ENCODE results near the gene KLHL11. TPM values are rescaled to one million over a fixed set of nuclear protein-coding genes. Genes with fewer than 3 reads are reported as not detected.

The KLHL11 gene, protein sequence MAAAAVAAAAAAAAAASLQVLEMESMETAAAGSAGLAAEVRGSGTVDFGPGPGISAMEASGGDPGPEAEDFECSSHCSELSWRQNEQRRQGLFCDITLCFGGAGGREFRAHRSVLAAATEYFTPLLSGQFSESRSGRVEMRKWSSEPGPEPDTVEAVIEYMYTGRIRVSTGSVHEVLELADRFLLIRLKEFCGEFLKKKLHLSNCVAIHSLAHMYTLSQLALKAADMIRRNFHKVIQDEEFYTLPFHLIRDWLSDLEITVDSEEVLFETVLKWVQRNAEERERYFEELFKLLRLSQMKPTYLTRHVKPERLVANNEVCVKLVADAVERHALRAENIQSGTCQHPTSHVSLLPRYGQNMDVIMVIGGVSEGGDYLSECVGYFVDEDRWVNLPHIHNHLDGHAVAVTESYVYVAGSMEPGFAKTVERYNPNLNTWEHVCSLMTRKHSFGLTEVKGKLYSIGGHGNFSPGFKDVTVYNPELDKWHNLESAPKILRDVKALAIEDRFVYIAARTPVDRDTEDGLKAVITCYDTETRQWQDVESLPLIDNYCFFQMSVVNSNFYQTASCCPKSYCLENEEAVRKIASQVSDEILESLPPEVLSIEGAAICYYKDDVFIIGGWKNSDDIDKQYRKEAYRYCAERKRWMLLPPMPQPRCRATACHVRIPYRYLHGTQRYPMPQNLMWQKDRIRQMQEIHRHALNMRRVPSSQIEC
- 10 to 100 TPM; 14.1 to 29.3 TPM for total RNA-seq

DNA sequence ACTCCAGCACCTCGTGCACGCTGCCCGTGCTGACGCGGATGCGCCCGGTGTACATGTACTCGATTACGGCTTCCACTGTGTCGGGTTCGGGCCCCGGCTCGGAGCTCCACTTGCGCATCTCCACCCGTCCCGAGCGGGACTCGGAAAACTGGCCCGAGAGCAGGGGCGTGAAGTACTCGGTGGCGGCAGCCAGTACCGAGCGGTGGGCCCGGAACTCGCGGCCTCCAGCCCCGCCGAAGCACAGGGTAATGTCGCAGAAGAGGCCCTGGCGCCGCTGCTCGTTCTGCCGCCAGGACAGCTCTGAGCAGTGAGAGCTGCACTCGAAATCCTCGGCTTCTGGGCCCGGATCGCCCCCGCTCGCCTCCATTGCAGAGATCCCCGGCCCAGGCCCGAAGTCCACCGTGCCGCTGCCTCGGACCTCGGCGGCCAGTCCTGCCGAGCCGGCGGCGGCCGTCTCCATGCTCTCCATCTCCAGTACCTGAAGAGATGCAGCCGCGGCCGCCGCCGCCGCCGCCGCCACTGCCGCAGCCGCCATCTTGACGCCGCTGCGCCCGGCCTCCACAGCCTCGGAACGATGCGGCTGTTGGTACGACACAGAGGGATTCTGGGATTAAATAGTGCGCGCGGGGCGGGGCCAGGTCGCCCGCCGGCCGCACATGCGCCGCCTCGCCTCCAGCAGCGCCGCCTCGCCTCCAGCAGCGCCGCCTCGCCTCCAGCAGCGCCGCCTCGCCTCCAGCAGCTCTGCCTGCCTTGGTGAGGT is at the start of gene KLHL11:
Gene KLHL11 (minus strand): TSS at position 588 of the 760 bp plus-strand sequence. CDS start 53 bp downstream, at position 535.
- H3K9me3 Mint-ChIP-seq: no peaks in the 10 kb centered on the region
- DNase-seq (ENCODE audit: low spot score in 2 of 2): peak; percentile 87 to 88
- peaks cover 0 to 8% of the 10 kb centered on the region in 2 donors for H3K36me3 Mint-ChIP-seq
- no peak within 1 kb of the TSS for H3K27ac Mint-ChIP-seq
- ATAC-seq: peak; percentile 89 to 91

DNA sequence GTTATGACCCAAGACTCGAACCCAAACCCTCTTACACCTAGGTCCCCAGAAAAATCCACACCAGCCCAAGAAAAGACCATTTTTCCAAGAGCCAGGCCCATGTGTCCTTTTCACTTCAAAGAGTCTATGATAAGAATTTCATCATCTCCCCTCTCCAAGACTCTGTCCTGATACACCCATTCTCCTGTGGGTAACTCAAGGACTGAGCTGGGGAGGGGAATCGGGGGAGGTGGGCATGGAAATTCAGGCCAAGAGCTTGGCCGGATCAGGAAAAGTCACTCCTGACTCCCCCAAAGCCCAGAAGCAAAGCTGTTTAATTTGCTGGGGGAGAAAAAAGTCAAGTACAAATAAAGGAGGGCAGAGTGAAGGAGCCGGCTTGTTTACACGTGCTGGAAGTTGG is 49.8 kb upstream of the KLHL11 start:
- ATAC-seq (no peak), DNase-seq (ENCODE audit: low spot score in 2 of 2) (no peak)
- H3K9me3 Mint-ChIP-seq: no peaks in the 10 kb centered on the region
- H3K36me3 Mint-ChIP-seq: peaks cover 13 to 17% of the 10 kb centered on the region in 2 donors
- H3K27ac Mint-ChIP-seq: peak overlapping the region in 1 of 2 donors; percentile 48

DNA sequence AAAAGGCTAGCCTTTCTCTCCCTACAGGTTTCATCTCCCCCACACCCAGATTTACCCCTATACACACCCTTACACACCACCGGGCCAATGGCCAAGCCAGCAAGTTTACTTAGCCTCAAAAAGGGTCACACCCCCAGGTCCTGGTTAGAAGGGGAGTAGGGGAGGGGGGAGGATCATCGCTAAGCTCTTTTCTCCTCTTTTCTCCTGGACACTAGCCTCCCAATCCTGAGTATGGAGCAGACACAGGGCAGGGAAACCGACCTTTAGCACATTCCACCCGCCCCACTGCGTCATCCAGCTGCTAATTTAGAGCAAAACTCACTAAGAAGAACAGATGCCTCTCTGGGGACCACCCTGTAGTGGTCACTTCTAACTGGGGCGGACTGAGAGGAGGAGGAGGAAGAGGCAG is 49.1 kb upstream of the KLHL11 start:
- peaks cover 14 to 23% of the 10 kb centered on the region in 2 donors for H3K36me3 Mint-ChIP-seq
- peak overlapping the region in 1 of 2 donors; percentile 77 for H3K27ac Mint-ChIP-seq
- no peak for ATAC-seq
- no peaks in the 10 kb centered on the region for H3K9me3 Mint-ChIP-seq
- DNase-seq (ENCODE audit: low spot score in 2 of 2): no peak

DNA sequence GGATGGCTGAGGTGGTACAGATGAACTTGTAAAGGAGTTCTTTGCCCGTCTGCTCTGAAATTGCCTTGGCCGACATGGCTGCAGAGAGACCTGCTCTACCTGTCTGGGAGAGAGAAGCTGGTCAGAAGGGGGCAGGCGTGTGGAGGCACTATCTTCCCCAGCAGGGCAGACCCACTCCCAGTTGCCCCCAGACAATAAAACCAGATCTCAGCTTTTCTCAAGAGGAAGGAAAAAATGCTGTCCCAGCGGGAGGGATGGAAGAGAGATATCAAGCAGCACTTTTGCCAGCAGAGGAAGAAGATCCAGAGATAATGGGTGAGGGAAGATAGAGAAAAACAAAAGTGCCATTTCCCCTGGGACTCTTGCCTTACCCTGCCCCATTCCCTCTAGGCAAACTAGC is 48.6 kb upstream of the KLHL11 start:
- no peaks in the 10 kb centered on the region for H3K9me3 Mint-ChIP-seq
- no peak for ATAC-seq
- H3K36me3 Mint-ChIP-seq: peaks cover 14 to 24% of the 10 kb centered on the region in 2 donors
- peak overlapping the region in 1 of 2 donors; percentile 77 for H3K27ac Mint-ChIP-seq
- no peak for DNase-seq (ENCODE audit: low spot score in 2 of 2)

DNA sequence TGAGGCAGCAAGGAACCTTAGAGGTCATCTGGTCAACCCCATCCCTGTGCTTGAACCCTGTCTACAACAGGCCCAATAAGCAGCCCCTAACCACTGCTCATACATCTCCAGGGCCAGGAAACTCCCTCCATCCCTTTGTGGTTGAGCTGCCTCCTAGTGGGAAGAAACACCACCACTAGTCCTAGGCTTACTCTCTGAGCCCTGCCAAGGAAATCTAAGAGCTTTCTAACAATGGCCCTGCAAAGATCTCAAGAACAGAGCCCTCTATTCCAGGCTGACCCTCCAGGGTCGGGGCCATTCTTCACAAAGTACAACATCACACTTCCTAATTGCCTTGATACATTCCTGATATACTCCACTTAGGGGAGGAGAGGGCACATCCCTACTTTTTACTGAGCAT is 47.7 kb upstream of the KLHL11 start:
- no peak for DNase-seq (ENCODE audit: low spot score in 2 of 2)
- no peak for ATAC-seq
- H3K27ac Mint-ChIP-seq: peak overlapping the region; percentile 12 to 77
- no peaks in the 10 kb centered on the region for H3K9me3 Mint-ChIP-seq
- H3K36me3 Mint-ChIP-seq: peaks cover 14 to 24% of the 10 kb centered on the region in 2 donors

DNA sequence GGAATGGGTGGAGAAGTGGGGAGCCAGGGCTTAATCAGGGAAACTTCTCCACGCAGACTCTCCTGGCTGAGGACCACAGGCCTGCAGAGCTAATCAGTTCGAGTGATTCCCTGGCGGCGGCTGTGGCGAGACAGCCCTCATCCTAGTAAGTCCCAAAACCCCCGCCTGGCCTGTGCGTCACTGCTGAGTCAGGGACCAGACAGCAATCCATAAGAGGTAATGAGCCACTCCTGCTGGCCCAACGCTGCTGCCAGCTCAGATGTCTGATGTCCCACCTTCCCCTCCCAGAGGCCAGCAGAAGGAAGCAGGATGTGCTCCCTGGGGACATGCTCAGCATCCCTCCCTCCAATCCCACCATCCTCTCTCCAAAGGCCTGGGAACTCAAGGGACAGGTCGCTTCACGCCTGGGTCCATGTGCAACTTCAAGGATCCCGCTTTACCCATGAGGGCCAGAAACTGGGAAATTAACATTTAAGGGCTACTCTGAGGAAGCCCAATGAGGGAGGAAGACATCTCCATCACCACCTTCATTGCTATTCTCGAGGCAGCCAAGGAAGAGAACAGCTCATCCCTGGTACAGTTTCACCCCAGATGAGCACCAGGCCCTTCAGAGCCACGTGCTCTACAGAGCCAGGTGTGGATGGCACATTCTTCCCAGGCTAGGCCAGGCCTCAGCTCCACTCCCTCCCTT is 45.6 kb upstream of the KLHL11 start:
- ATAC-seq (no peak), DNase-seq (ENCODE audit: low spot score in 2 of 2) (no peak)
- H3K9me3 Mint-ChIP-seq: no peaks in the 10 kb centered on the region
- peaks cover 12 to 22% of the 10 kb centered on the region in 2 donors for H3K36me3 Mint-ChIP-seq
- peak overlapping the region in 1 of 2 donors; percentile 29 for H3K27ac Mint-ChIP-seq

DNA sequence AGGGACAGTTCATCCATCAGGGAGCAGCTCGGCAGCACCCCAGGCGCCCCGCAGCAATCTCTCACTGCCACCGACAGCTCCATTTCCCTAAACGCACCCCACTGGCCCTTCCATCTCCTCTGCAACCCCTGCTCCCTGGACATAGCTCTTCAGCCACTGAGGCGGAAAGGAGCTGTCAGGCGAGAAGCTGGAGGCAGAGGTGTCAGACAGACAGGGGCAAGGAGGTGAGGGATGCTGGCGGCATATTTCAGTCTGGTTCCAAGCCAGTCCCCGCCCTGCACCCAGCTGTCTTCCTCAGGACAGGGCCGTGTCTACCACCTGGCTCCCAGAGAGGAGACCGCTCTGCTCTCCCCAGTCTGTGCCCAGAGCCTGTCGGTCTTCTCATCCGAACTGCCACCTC is 43.9 kb upstream of the KLHL11 start:
- Mint-ChIP-seq H3K36me3 (peaks cover 10 to 19% of the 10 kb centered on the region in 2 donors), H3K27ac (no peak overlapping the region), H3K9me3 (no peaks in the 10 kb centered on the region)
- DNase-seq (ENCODE audit: low spot score in 2 of 2) (no peak), ATAC-seq (no peak)

DNA sequence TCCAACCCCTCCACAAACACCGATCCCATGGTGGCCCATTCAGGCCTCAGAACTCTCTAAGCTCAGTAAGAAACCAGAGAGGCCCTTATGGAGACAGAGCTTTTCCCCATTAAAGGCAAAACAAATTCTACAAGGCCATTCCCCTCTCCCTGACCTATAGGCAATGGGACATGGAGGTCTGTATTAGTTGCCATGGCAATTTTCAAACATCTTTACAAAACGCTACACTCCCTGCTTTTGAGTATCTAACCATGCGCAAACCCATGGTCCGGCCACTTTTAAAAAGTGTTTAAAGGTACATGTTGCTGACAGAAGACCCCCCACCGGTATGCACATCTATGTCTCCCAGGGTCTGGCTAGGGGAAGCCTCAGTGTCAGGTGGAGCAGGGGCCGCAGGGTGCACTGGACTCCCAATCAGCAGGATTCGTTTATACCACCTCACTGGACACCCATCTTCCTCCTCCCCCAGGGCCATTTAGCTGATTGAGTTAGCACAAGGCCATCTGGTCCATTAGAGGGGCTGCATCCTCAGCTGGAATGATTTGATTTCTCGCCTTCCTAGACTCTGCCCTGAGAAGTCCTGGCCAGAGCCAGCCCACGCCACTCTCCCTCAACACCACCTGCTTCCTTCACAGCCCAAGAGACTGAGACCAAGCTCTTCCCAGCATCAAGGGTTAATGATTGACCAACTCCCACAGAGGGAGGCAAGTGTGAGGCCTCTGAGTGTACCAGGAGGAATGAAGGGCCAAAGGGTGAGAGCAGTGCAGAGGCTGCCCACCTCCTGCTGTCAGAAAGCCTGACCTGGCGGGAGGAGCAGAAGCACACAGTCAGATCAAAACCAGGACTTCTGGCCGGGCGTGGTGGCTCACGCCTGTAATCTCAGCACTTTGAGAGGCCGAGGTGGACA is 42.7 kb upstream of the KLHL11 start:
- ATAC-seq: no peak
- DNase-seq (ENCODE audit: low spot score in 2 of 2): no peak
- H3K36me3 Mint-ChIP-seq: peaks cover 5 to 16% of the 10 kb centered on the region in 2 donors
- peak overlapping the region in 1 of 2 donors; percentile 72 for H3K27ac Mint-ChIP-seq
- H3K9me3 Mint-ChIP-seq: no peaks in the 10 kb centered on the region

DNA sequence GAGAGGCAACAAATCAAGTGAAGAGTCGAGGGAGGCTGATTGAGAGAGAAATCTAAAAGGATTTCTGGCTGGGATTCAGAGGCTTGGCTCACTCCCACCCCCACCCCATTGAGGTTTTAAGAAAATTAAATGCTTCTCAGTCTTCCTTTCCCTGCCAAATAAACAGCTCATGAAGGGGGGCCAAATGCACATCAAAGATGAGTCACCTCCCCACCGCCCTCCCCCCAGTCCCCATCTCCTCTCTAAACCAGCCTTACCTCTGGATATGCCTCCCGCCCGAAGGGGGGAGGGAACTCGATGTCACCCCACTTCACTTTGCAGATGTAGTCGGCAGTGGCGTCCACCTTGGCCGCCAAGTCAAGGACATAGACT is 41.9 kb upstream of the KLHL11 start:
- Mint-ChIP-seq H3K27ac (peak overlapping the region in 1 of 2 donors; percentile 72), H3K9me3 (no peaks in the 10 kb centered on the region), H3K36me3 (peaks cover 4 to 11% of the 10 kb centered on the region in 2 donors)
- ATAC-seq (no peak), DNase-seq (ENCODE audit: low spot score in 2 of 2) (no peak)

DNA sequence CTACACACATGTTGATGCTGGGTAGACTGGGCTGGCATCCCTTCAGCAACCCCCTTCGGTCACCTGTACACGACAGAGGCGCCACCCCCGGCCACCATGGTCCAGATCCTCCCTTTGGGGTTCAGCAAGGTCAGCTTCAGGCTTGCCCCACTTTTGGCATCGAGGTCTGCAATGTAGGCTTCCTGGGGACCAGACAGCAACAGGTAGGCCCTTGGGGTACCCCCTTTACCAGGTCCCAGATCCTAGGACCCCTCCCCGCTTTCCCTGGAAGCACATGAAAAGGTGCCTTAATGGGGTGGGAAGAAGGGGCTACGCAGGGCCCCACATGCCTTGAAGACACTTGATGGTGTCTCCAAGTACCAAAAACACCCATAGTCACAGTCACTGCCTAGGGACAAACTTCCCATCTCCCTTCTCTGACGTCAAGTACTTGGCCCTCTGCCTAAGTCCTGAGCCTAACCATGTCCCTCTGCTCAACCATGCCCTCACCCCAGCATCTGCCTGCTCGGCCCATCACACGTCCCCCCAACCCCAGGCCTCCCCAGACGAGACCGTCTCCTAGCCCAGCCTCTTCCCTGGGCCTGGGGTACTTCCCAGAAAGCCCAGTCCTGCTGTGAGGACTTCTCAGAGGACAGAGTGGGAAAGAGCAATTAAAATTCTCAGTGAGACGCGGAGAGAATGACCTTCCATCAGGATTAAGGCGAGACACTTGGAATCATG is 41.4 kb upstream of the KLHL11 start:
- ATAC-seq (no peak), DNase-seq (ENCODE audit: low spot score in 2 of 2) (no peak)
- Mint-ChIP-seq H3K27ac (no peak overlapping the region), H3K9me3 (no peaks in the 10 kb centered on the region), H3K36me3 (peaks cover 10 to 11% of the 10 kb centered on the region in 2 donors)

DNA sequence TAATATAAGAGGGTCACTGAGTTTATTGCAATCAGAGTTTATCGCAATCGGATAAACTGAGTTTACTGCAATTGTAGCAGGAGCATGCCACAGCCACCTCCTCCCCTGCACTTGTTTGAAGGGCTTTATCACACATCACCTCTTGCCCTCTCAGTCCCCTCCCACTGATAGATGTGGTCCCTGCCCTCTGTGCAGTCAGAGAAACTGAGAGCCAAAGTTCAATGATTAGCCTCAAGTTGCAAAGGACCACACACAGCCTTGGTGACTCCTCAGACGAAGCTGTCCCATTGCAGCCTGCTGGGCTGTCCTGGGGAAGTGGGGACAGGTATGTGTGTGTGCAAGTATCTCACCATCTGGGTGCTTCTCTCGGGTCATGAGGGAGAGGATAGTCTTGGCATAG is 39.9 kb upstream of the KLHL11 start:
- H3K9me3 Mint-ChIP-seq: no peaks in the 10 kb centered on the region
- H3K36me3 Mint-ChIP-seq: peaks cover 15 to 16% of the 10 kb centered on the region in 2 donors
- ATAC-seq: no peak

DNA sequence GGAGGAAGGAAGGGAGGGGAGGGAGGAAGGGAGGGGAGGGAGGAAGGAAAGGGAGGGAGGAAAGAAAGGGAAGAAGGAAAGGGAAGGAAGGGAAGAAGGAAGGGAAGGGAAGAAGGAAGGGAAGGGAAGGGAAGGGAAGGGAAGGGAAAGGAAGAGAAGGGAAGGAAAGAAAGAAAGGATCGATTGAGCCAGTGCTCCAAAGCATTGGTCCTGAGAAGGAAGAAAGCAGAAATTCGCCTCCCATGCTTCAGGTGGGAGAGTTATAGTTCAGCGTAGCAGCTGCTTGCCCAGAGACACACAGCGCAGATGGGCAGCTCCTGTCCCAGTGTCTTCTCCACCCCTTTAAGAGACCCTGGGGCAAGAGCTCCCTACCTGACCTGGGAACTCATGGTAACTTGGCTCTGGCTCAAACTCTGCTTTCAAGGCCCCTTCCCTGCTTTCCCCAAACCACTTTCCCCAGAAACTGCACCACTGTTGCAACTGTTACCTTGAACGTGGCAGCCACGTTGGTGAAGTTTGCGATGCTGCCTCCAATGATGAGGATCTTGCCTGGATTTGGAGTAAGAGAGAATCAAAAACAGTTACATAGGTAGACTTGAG is 39.1 kb upstream of the KLHL11 start:
- H3K27ac Mint-ChIP-seq: no peak overlapping the region
- DNase-seq (ENCODE audit: low spot score in 2 of 2) (no peak), ATAC-seq (no peak)
- no peaks in the 10 kb centered on the region for H3K9me3 Mint-ChIP-seq
- H3K36me3 Mint-ChIP-seq: peaks cover 7 to 13% of the 10 kb centered on the region in 2 donors

More for the DNA sequence above, 39.9 kb upstream of the KLHL11 start:
- no peak for DNase-seq (ENCODE audit: low spot score in 2 of 2)
- no peak overlapping the region for H3K27ac Mint-ChIP-seq

DNA sequence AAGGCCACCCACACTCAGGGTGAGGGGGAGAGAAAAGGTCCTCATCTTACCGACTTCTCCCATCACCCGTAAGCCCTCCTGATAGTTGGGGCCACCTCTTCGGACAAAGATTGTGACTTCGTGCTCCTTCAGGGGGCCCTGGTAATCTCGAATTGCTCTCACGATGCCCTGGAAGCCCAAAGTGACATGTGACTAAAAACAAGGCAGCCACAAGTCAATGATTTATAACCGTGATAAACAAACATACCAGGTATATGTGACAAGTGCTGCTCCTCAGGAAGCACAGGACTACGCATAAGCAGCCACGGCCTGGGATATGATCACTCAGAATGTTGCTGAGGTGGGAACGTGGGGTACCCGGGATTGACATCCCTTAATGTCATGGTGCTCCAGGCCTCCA is 36.4 kb upstream of the KLHL11 start:
- no peaks in the 10 kb centered on the region for H3K9me3 Mint-ChIP-seq
- DNase-seq (ENCODE audit: low spot score in 2 of 2) (no peak), ATAC-seq (no peak)
- peaks cover 6 to 13% of the 10 kb centered on the region in 2 donors for H3K36me3 Mint-ChIP-seq
- peak overlapping the region in 1 of 2 donors; percentile 24 for H3K27ac Mint-ChIP-seq

DNA sequence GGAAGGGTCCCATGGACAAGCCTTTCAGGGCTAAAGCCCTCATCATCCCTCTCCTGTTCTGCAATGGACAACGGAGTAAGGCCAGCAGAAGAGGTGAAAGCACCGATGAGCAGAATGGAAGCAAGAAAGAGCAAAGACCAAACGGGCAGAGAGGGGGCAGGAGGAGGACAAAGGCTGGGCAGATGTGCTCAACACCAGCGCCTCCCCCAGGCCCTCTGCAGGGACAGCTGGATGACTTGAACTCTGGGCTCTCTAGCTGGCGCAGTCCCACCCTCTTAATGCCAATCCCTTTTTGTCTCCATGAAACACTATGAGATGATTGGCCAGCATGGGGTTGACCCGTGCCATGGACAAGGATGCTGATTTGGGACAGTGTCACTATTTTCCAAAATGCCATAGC is 31.5 kb upstream of the KLHL11 start:
- no peaks in the 10 kb centered on the region for H3K9me3 Mint-ChIP-seq
- H3K36me3 Mint-ChIP-seq: peaks cover 8 to 10% of the 10 kb centered on the region in 2 donors
- H3K27ac Mint-ChIP-seq: no peak overlapping the region
- DNase-seq (ENCODE audit: low spot score in 2 of 2): no peak
- no peak for ATAC-seq

DNA sequence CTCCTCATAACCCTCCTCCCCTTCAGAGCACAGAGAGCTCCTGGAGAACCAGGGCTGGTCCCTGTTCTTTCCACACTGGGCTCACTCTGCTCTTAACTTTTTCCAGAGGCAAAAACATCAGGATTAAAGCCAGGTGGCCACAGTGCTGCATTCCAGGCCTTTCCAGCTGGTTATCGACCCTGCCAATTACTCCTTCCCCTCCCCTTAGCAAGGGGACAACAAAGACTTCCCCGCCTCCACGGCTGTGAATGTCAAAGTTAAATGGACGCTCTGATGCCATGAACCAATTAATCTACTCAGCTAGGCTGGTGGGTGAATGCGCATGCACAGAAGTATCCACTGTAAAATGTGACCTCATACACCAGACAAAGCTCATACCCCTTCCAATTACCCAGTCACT is 30.4 kb upstream of the KLHL11 start:
- Mint-ChIP-seq H3K27ac (no peak overlapping the region), H3K36me3 (peaks cover 0 to 4% of the 10 kb centered on the region in 2 donors), H3K9me3 (no peaks in the 10 kb centered on the region)
- DNase-seq (ENCODE audit: low spot score in 2 of 2): no peak
- ATAC-seq: no peak
